Islet of Langerhans (tissue), 1 donor: ENCODE results near the gene ZNF208.
"Not testable (repeated sequence)": the region's sequence is repeated elsewhere in the genome, so short reads cannot be mapped to it uniquely, and the experiment has no call there.

ENCODE experiments used
- FAIRE-seq: peaks from one replicate; lab custom pipeline; 2011; peaks lifted over from hg19 to GRCh38; lab: Jason Lieb, UNC

Gene ZNF208

GRCh38 chr19:22010437-22011143 lies at the start of gene ZNF208:
Gene ZNF208, minus strand, starts transcription at chr19:22010943. Its CDS starts 149 bp downstream, at chr19:22010794.
- not testable (repeated sequence) for FAIRE-seq

DNA sequence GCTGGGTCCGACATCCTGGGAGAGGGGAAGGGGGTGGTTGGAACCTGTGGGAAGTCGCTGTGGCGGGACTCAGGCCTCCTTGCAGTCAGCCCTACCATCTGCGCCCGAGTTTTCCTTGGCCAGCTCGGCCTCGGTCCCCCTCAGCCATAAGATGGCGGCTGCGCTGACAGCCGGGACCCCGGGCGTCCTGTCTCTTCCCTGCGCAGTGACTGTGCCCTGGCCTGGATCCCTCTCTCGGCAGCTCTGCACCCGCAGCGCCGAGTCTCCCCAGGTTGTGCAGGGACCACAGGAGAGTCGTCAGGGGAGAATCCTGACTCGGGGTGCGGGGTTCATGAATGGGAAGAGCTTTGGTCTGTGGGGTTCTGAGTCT lies 41.9 kb upstream of the ZNF208 start:
- FAIRE-seq: no peak

DNA sequence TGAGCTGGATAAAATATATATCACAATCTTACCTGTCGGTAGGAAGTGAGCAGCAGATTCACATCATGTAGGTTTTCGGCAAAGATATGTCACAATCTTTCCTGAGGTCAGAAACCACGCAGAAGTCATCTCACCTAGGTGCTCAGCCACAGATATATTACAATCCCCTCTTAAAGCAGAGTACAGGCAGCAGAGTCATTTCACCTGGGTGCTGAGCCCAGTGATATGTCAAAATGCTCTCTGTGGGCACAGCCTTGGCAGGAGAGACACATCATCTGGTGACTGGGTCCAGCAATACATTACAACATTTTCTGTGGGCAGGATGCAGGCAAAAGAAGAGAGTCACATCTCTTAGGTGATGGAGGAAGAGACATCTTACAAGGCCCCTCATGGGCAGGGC lies 30.4 kb upstream of the ZNF208 start:
- not testable (repeated sequence) for FAIRE-seq

DNA sequence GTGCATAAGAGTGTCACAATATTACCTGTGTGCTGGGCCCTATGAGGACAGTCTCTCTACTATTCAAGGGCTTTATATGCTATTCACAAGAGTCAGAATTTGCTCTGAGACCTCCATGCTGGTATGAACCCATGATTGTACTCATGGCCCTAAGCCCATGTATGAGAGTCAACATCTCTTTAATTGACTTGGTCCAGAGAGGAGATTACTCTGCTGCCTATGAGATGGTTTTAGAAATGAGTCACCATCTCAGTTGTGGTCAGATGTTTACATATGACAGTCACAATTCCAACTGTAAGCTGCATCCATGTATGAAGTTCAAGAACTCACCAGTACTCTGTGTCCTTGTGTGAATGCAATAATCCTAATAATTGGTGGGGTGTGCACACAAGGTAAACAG lies 19.9 kb upstream of the ZNF208 start:
- no peak for FAIRE-seq

DNA sequence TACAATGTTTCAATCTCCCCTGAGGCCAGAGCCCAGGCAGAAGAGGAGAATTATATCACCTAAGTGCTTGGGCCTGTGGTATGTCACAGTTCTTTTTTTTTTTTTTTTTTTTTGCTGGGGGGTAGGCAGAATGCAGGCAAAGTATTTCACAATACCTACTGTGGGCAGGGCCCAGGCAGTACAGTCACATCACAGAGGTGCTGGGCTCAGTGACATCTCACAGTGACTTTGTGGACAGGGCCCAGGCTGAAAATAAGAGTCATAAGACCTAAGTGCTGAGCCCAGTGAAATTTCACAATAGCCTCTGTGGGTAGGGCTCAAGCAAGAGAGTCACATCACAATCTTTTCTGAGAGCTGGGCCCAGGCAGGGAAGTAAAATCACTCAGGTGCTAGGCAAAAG lies 15.9 kb upstream of the ZNF208 start:
- FAIRE-seq: no peak

GRCh38 chr19:22025539-22025938 lies 14.8 kb upstream of the ZNF208 start:
- not testable (repeated sequence) for FAIRE-seq

DNA sequence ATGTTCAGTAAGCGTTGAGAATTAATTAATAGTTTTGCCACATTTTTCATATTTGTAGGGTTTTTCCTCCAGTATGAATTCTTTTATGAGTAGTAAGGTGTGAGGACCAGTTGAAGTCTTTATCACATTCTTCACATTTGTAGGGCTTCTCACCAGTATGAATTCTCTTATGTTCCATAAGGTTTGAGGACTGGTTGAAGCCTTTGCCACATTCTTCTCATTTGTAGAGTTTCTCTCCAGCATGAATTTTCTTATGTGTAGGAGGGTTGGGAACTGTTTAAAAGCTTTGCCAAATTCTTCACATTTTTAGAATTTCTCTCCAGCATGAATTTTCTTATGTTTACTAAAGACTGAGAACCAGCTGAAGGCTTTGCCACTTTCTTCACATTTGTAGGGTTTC lies 40.3 kb downstream of the ZNF208 start:
- no peak for FAIRE-seq

- no peak for FAIRE-seq
Measured at GRCh38 chr19:21947775-21948174, 63.0 kb downstream of the ZNF208 start.

DNA sequence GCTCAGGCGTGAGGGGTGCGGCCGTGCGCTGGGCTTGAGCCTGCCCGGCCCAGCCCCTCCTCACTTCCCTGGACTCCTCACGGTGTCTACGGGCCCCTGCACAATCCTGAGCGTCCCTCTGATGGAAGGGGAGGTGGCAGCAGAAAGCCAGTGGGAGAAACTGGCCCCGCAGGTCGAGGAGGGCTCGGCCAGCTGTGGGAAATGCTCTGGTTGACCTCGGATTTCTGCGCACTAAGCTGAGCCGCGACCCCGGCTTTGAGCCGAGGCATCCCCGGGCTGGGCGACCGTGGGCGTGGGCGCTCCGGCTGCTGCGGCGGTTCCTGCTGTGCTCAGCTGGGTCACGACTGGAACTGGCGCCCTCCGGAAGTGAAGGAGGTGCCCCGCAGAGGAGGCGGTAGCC lies 70.1 kb downstream of the ZNF208 start:
- no peak for FAIRE-seq

DNA sequence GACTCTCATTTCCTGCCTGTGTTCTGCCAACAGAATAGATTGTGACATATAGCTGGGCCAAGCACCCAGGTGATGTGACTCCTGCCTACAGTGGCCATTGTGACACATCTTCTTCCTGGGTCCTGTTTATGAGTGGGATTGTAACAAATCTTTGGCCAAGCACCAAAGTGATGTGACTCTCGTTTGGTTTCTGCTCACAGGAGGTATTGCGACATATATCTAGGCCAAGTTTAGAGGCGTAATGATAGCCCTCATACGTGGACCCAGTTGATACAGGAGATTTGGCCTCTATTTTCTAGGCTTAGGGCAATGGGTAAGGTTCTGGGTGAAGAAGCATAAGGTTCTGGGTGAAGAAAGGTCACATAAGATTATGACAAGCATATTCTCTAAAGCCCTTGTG lies 76.2 kb downstream of the ZNF208 start:
- no peak for FAIRE-seq

DNA sequence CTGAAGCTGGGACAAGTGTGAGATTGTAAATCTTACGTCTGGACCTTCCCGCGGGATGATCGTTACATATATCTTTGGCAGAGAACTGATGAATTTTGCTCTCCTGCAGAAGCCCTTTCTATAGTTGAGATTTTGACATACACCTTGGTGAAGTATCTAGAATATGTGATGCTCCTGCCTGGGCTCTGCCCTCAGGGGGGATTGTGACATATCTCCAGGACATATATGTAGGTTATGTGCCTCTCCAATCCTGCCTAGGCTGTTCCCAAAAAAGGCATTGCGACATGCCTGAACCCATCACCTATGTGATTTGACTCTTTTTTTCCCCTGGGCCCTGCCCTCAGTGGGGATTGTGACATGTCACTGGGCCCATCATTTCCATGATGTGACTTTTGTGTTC lies 76.6 kb downstream of the ZNF208 start:
- FAIRE-seq: no peak

GRCh38 chr19:21922276-21922675 lies 88.5 kb downstream of the ZNF208 start:
- FAIRE-seq: no peak

DNA sequence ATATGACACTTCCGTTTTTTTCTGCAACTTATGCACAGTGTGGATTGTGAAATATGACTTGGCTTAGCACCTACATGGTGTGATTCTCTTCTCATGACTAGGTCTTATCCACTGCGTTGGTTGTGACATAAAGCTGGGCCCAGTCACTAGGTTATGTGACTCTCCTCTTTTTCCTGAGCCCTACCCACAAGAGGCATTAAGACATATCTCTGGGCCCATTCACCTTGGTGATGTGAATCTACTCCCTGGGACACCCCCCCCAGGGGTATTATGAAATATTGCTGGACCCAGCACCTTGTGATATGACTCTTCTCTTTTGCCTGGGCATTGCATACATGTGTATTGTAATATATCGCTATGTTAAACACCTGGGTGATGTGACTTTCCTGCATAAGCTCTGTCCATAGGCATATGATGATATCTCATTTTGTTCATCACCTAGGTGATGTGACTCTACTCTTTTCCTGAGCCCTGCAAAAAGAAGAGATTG lies 89.0 kb downstream of the ZNF208 start:
- FAIRE-seq: no peak

GRCh38 chr19:21915411-21915810 lies 95.3 kb downstream of the ZNF208 start:
- no peak for FAIRE-seq

DNA sequence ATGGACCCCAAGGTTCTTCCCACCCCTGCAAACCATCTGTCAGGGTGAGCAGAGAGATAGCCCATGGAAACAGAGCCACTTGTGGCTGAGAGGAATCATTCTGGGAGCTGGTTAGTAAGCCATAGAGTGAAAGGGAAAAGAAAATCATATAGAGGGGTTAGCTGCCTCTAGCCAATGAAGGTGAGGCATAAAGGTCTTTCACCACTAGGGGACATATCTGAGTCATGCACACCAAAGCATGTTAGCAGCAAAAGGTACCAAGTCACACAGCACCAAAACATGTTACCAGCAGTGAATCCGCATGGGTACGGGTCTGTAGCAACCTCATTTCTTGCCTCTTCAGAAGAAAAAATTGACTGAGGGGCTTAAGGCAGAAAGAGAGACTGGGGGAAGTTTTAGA lies 98.1 kb downstream of the ZNF208 start:
- FAIRE-seq: no peak

DNA sequence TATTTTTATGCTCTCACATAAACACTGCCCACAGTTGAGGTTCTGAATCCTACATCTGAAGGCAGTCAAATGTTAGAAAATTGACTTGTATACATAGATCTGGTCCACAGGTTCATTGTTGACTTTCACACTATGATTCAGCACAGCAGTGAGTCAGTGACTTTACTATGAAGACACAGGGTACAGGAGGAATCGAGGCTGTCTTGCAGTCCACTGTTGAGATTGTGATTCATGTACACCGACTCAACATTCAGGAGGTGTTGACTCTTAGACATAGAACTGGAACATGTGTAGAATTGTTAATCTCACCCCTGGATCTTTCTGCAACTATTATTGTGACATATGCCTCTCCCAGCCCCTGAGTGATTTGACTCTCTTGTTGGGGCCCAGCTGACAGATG lies 100.4 kb downstream of the ZNF208 start:
- no peak for FAIRE-seq

DNA sequence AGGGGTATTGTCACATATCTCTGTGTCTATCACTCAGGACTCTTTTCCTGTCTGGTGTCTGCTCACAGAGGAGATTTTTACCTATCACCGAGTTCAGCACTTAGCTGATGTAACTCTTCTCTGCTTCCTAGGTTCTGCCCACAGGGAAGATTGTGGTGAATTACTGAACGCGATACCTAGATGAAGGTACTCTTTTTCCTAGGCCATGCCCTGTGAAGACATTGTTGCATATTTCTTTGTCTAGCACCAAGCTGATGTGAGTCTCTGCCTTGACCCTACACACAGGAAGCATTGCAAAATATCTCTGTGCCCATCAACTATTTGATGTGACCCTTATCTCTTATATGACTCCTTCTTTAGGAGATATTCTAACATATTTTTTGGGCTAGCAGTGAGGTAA lies 102.7 kb downstream of the ZNF208 start:
- no peak for FAIRE-seq

DNA sequence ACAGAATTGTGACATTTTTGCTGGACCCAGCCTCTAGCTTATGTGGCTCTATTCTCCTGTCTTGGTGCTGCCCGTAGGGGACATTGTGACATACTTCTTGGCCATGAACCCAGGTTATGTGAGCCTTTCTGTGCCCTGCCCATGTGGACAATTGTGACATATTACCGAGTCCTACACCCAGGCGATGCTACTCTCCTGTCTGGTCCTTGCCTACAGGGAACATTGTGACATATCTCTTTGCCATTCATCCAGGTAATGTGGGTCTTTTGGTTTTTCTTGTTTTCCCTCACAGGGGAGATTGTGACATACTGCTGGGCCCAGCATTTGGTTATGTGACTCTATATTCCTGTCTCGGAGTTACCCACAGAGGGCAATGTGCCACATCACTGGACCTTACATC lies 103.2 kb downstream of the ZNF208 start:
- FAIRE-seq: no peak

- FAIRE-seq: no peak
Measured at GRCh38 chr19:21902571-21902970, 108.2 kb downstream of the ZNF208 start.

GRCh38 chr19:21901861-21902260 lies 108.9 kb downstream of the ZNF208 start:
- no peak for FAIRE-seq

- no peak for FAIRE-seq
Measured at GRCh38 chr19:21900401-21900800, 110.3 kb downstream of the ZNF208 start.

DNA sequence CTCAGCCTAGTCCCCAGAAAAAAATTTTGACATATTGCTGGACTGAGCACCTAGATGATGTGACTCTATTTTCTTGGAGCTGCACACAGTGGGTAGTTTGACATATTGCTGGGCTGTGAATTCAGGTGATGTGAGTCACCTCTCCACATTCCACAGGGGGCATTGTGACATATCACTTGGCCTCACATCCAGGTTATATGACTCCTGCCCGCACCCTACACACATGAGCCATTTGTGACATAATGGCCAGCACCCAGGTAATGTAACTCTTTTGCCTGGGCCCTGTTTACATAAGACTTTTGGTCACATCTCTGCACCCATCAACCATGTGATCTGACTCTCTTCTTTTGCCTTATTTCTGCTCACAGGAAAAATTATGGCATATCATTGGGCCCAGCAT lies 119.7 kb downstream of the ZNF208 start:
- FAIRE-seq: no peak

DNA sequence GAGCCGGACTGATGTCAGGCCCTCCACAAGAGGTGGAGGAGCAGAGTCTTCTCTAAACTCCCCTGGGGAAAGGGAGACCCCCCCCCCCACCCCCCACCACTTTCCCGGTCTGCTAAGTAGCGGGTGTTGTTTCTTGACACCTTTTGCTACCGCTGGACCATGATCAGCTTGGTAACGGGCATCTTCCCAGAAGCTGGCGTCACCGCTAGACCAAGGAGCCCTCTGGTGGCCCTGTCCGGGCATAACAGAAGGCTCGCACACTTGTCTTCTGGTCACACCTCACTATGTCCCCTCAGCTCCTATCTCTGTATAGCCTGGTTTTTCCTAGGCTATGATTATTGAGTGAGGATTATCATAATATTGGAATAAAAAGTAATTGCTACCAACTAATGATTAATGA lies 120.7 kb downstream of the ZNF208 start:
- not testable (repeated sequence) for FAIRE-seq

- FAIRE-seq: not testable (repeated sequence)
Measured at GRCh38 chr19:21885516-21885915, 125.2 kb downstream of the ZNF208 start.

DNA sequence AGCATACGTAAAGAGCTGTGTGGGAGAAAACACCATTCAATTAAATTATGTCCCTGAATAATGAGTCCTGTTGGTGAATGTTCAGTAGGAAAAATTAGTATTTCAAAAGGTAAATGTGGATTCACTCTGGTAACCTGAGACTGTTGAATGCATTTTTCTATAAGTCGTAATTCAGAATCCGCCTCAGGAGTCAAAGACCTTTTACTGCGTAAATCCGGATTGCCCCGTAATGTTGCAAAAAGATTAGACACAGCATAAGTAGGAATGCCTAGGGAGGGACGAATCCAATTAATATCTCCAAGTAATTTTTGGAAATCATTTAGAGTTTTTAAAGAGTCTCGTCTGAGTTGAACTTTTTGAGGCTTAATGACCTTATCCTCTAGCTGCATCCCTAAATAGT lies 126.0 kb downstream of the ZNF208 start:
- FAIRE-seq: not testable (repeated sequence)
